Fibroblast of lung (primary cell): ENCODE results near the gene FCGR3A.
"Not testable (repeated sequence)": the region's sequence is repeated elsewhere in the genome, so short reads cannot be mapped to it uniquely, and the experiment has no call there.

ENCODE experiments used
- EZH2 ChIP-seq: IDR thresholded peaks from 2 replicates; pipeline ENCODE4 v1.5.1; 2012; ENCODE audit warnings: low read length, control low read depth, mild to moderate bottlenecking; ENCODE audit errors: missing control alignments
- TF ChIP-seq, protein P1 (sequence below), 2 donors: IDR thresholded peaks in 1 of 2; conservative IDR thresholded peaks in 1 of 2; 1 replicate in 1 of 2; 2 replicates in 1 of 2; pipeline ENCODE4 v1.5.1; 2011 to 2012; ENCODE audit warnings: low read length in 2 of 2, control low read depth in 1 of 2, inconsistent platforms in 1 of 2, low read depth in 1 of 2, mild to moderate bottlenecking in 1 of 2

DNA sequence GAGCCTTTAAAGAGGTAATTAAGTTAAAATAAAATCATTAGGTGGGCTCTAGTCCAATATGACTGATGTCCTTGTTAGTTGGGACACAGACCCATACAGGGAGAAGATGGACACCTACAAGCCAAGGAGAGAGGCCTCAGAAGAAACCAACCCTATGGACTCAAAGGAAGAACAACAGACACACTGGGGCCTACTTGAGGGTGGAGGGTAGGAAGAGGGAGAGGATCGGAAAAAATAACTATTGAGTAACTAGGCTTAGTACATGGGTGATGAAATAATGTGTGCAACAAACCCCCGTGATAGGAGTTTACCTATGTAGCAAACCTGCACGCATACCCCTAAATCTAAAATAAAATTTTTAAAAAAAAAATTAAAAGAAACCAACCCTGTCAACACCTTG is 4.7 kb upstream of the FCGR3A start:
- not testable (repeated sequence) for TF ChIP-seq EZH2
- TF ChIP-seq, protein P1, sequence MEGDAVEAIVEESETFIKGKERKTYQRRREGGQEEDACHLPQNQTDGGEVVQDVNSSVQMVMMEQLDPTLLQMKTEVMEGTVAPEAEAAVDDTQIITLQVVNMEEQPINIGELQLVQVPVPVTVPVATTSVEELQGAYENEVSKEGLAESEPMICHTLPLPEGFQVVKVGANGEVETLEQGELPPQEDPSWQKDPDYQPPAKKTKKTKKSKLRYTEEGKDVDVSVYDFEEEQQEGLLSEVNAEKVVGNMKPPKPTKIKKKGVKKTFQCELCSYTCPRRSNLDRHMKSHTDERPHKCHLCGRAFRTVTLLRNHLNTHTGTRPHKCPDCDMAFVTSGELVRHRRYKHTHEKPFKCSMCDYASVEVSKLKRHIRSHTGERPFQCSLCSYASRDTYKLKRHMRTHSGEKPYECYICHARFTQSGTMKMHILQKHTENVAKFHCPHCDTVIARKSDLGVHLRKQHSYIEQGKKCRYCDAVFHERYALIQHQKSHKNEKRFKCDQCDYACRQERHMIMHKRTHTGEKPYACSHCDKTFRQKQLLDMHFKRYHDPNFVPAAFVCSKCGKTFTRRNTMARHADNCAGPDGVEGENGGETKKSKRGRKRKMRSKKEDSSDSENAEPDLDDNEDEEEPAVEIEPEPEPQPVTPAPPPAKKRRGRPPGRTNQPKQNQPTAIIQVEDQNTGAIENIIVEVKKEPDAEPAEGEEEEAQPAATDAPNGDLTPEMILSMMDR (conservative IDR thresholded peaks at IDR 0.05 in 1 of 2, IDR thresholded peaks at IDR 0.05 in 1 of 2; ENCODE audit: low read depth in 1 of 2, low read length in 2 of 2) = not testable (repeated sequence)
